ENCODE results near the gene TRIM47. TPM values are rescaled to one million over a fixed set of nuclear protein-coding genes. Genes with fewer than 3 reads are reported as not detected.

Gene TRIM47
- total and polyA plus RNA-seq, 2 of the 13 experiments (the other 11 are each of a cell fraction or from before 2014, with no cell fraction given), result 33.5 to 82.0 TPM

- TF ChIP-seq MEIS1 (CRISPR knock-in tag; IDR thresholded peaks at IDR 0.05; ENCODE audit: borderline replicate concordance) (0 out of 2 replicates have a peak, but pooled peaks have one; percentile 59), NR2F1 (CRISPR knock-in tag; IDR thresholded peaks at IDR 0.05) (no peak), SATB2 (CRISPR knock-in tag; IDR thresholded peaks at IDR 0.05) (0 out of 2 replicates have a peak, but pooled peaks have one; percentile 43), ZNF501 (CRISPR knock-in tag; IDR thresholded peaks at IDR 0.05) (no peak), REL (CRISPR knock-in tag; conservative IDR thresholded peaks at IDR 0.05) (no peak), RORA (CRISPR knock-in tag; IDR thresholded peaks at IDR 0.05) (no peak), KLF13 (CRISPR knock-in tag; IDR thresholded peaks at IDR 0.05) (no peak), ZNF274 (CRISPR knock-in tag; IDR thresholded peaks at IDR 0.05) (0 out of 2 replicates have a peak, but pooled peaks have one; percentile 76), PHF5A (CRISPR knock-in tag; IDR thresholded peaks at IDR 0.05; ENCODE audit: low read depth, unreplicated experiment) (no peak), ZNF773 (CRISPR knock-in tag; IDR thresholded peaks at IDR 0.05; ENCODE audit: borderline replicate concordance) (0 out of 2 replicates have a peak, but pooled peaks have one; percentile 35), POGK (CRISPR knock-in tag; conservative IDR thresholded peaks at IDR 0.05) (0 out of 2 replicates have a peak, but pooled peaks have one; percentile 42), MYPOP (CRISPR knock-in tag; IDR thresholded peaks at IDR 0.05) (no peak), MLX (CRISPR knock-in tag; IDR thresholded peaks at IDR 0.05) (no peak), SRSF9 (IDR thresholded peaks at IDR 0.05; ENCODE audit: borderline replicate concordance, insufficient read depth, low read depth, low read length, poor library complexity, severe bottlenecking) (no peak), KLF16 (CRISPR knock-in tag; IDR thresholded peaks at IDR 0.05) (no peak), XBP1 (CRISPR knock-in tag; IDR thresholded peaks at IDR 0.05) (no peak), SMYD3 (CRISPR knock-in tag; IDR thresholded peaks at IDR 0.05) (no peak), ZNF891 (CRISPR knock-in tag; IDR thresholded peaks at IDR 0.05) (0 out of 2 replicates have a peak, but pooled peaks have one; percentile 33), NFKB2 (CRISPR knock-in tag; IDR thresholded peaks at IDR 0.05; ENCODE audit: borderline replicate concordance) (peak; percentile 67; the same call in 1 of the 2 replicates), ZBTB42 (CRISPR knock-in tag; IDR thresholded peaks at IDR 0.05) (no peak; the same call in 1 of the 2 replicates), ZNF569 (CRISPR knock-in tag; IDR thresholded peaks at IDR 0.05; ENCODE audit: borderline replicate concordance) (no peak), TFDP1 (CRISPR knock-in tag; IDR thresholded peaks at IDR 0.05; ENCODE audit: borderline replicate concordance) (peak; percentile 23; the same call in 1 of the 2 replicates), CENPBD1 (CRISPR knock-in tag; IDR thresholded peaks at IDR 0.05; ENCODE audit: borderline replicate concordance, low read depth) (no peak)
These were observed 44.8 kb upstream of the TRIM47 start (continued) for GRCh38 chr17:75922963-75923874.

All from HepG2 (cell line).